ENCODE measurements around the gene EMX1.
"Not testable (repeated sequence)": the region's sequence is repeated elsewhere in the genome, so short reads cannot be mapped to it uniquely, and the experiment has no call there.

EMX1 gene

DNA sequence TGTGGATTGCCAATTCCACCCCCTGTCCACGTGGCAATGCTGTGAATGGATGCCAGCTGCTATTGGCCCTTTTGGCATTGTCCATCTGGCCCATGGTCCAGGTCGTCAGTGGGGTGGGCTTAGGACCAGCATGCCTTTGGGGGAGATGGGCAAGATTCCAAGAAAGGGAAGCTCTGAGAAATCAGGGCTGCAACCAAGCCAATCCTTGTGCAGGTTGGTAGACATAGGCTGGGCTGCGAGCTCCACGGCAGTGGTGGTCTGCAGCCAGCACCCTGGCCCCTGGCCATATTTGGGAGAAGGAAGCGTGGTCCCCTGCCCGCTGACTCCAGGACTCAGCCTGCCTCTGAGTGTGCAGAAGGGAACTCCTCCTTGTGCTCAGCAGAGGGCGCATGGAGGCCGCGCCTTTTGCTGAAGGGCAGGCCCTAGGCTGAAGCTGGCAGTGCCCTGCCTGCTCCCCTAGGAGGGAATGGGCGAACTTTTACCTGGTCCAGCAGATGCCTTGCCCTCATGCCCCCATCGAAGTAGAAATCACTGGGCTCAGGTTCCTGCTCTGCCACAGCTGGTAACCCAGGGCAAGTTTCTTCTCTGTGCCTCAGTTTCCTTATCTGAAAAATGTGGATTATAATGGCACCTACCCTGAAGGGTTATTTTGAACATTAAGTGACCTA lies 24.7 kb upstream of the EMX1 start:
- in situ Hi-C loops (cut with HindIII; ENCODE audit: low pct_unique_long_range_greater_than_20kb, low sequenced_read_pairs), result no loop called here
- DNase-seq (ENCODE audit: low read depth in 1 of 2, low spot score in 1 of 2), result peak in 1 of 2 experiments; percentile 63
- TF ChIP-seq JUND (IDR thresholded peaks at IDR 0.05; ENCODE audit: low read depth), result no peak

GRCh38 chr2:72893594-72894319 lies 23.6 kb upstream of the EMX1 start:
- DNase-seq (ENCODE audit: low read depth in 1 of 2, low spot score in 1 of 2), result peak in 1 of 2 experiments; percentile 70
- no peak for TF ChIP-seq JUND (IDR thresholded peaks at IDR 0.05; ENCODE audit: low read depth)
- in situ Hi-C loops (cut with HindIII; ENCODE audit: low pct_unique_long_range_greater_than_20kb, low sequenced_read_pairs), result no loop called here

GRCh38 chr2:72894514-72894913 lies 22.8 kb upstream of the EMX1 start:
- in situ Hi-C loops (cut with HindIII; ENCODE audit: low pct_unique_long_range_greater_than_20kb, low sequenced_read_pairs), result no loop called here
- DNase-seq (ENCODE audit: low read depth in 1 of 2, low spot score in 1 of 2), result no peak
- no peak for TF ChIP-seq JUND (IDR thresholded peaks at IDR 0.05; ENCODE audit: low read depth)

- in situ Hi-C loops (cut with HindIII; ENCODE audit: low pct_unique_long_range_greater_than_20kb, low sequenced_read_pairs), result no loop called here
- DNase-seq (ENCODE audit: low read depth in 1 of 2, low spot score in 1 of 2), result no peak
- no peak for TF ChIP-seq JUND (IDR thresholded peaks at IDR 0.05; ENCODE audit: low read depth)
Measured at GRCh38 chr2:72895154-72895553, 22.2 kb upstream of the EMX1 start.

- DNase-seq (ENCODE audit: low read depth in 1 of 2, low spot score in 1 of 2), result no peak
- no peak for TF ChIP-seq JUND (IDR thresholded peaks at IDR 0.05; ENCODE audit: low read depth)
- in situ Hi-C loops (cut with HindIII; ENCODE audit: low pct_unique_long_range_greater_than_20kb, low sequenced_read_pairs), result no loop called here
Measured at GRCh38 chr2:72895759-72896281, 21.5 kb upstream of the EMX1 start.

- TF ChIP-seq JUND (IDR thresholded peaks at IDR 0.05; ENCODE audit: low read depth), result no peak
- DNase-seq (ENCODE audit: low read depth in 1 of 2, low spot score in 1 of 2), result no peak
- in situ Hi-C loops (cut with HindIII; ENCODE audit: low pct_unique_long_range_greater_than_20kb, low sequenced_read_pairs), result no loop called here
Measured at GRCh38 chr2:72896446-72896845, 20.9 kb upstream of the EMX1 start.

DNA sequence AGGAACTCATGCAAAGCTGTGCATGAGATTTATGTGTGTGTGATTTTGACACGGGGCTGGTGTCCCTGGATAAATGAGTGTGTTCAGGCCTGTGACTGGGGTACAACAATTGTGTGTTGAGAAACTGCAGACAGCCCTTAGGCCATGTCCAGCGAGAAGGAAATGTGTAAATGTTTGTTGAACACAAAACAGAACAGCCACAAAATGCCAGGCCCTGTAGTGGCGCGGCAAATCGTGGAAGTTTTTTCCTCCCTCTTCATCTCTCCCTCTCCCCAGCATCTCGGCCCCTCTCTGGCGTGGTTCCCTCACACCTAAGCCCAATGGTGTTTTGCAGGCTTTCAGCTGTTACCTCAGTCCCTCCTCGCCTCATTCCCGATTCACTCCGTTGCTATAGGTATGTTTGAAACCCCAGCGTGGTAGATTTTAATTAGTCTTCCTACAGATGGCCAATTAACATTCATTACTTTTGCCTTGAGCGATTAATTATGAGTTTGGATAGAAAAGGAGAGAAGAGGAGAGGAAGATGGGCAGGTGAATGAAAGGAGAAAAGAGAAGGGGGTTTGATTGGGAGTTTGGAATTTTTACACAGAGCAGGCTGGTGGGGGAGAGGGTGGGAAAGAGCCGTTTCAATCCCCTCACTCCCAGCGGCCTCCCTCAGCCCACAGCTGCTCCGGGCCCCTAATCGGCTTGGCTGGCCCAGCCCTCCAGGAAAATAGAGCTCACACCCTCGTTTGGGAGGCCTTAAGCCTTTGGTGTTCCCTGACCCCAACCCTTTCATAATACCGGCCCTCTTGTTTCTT lies 19.3 kb upstream of the EMX1 start:
- no peak for DNase-seq (ENCODE audit: low read depth in 1 of 2, low spot score in 1 of 2)
- TF ChIP-seq JUND (IDR thresholded peaks at IDR 0.05; ENCODE audit: low read depth), result no peak
- in situ Hi-C loops (cut with HindIII; ENCODE audit: low pct_unique_long_range_greater_than_20kb, low sequenced_read_pairs), result no loop called here

- no peak for TF ChIP-seq JUND (IDR thresholded peaks at IDR 0.05; ENCODE audit: low read depth)
- no peak for DNase-seq (ENCODE audit: low read depth in 1 of 2, low spot score in 1 of 2)
- in situ Hi-C loops (cut with HindIII; ENCODE audit: low pct_unique_long_range_greater_than_20kb, low sequenced_read_pairs), result no loop called here
Measured at GRCh38 chr2:72898585-72898906, 18.8 kb upstream of the EMX1 start.

GRCh38 chr2:72900191-72900825 lies 17.0 kb upstream of the EMX1 start:
- no peak for DNase-seq (ENCODE audit: low read depth in 1 of 2, low spot score in 1 of 2)
- no peak for TF ChIP-seq JUND (IDR thresholded peaks at IDR 0.05; ENCODE audit: low read depth)
- in situ Hi-C loops (cut with HindIII; ENCODE audit: low pct_unique_long_range_greater_than_20kb, low sequenced_read_pairs), result no loop called here

DNA sequence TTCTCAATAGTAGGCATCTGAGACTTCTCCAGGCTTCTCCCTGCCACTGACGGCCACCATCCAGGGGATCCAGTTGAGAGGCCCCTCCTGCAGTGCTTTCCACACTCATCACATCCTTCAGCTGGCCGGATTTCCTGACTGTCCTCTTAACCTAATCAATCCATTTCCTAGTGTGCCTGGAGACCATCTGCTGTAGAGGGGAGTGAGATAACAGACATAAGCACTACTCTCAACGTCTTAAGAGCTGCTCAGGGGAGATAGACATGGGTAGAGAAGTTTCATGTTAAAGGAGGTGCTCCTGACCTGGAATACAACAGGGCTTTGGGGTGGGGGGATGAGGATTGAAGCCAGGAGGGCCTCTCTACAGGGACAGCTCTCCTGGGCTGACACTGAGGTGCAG lies 15.9 kb upstream of the EMX1 start:
- no peak for DNase-seq (ENCODE audit: low read depth in 1 of 2, low spot score in 1 of 2)
- in situ Hi-C loops (cut with HindIII; ENCODE audit: low pct_unique_long_range_greater_than_20kb, low sequenced_read_pairs), result no loop called here
- TF ChIP-seq JUND (IDR thresholded peaks at IDR 0.05; ENCODE audit: low read depth), result no peak

- DNase-seq (ENCODE audit: low read depth in 1 of 2, low spot score in 1 of 2); in situ Hi-C loops (cut with HindIII; ENCODE audit: low pct_unique_long_range_greater_than_20kb, low sequenced_read_pairs): not testable (repeated sequence)
Measured at GRCh38 chr2:72907369-72907768, 9.9 kb upstream of the EMX1 start.

GRCh38 chr2:72908741-72909140 lies 8.6 kb upstream of the EMX1 start:
- in situ Hi-C loops (cut with HindIII; ENCODE audit: low pct_unique_long_range_greater_than_20kb, low sequenced_read_pairs), result no loop called here
- no peak for DNase-seq (ENCODE audit: low read depth in 1 of 2, low spot score in 1 of 2)
- no peak for TF ChIP-seq JUND (IDR thresholded peaks at IDR 0.05; ENCODE audit: low read depth)

All from T47D (cell line).